H9 (cell line): ENCODE measurements around the gene MC1R. TPM values are rescaled to one million over a fixed set of nuclear protein-coding genes. Genes with fewer than 3 reads are reported as not detected.

Experiments used
- DNase-seq: peaks from one replicate; pipeline ENCODE4 v3.0.0-alpha.2; 2017
- H2AFZ ChIP-seq: one replicate; pipeline ENCODE4 v1.6.1; 2013; ENCODE audit warnings: mild to moderate bottlenecking, low read length, control low read depth, moderate library complexity
- H2AK5ac ChIP-seq: 2 replicates; pipeline ENCODE4 v1.6.1; 2013; ENCODE audit warnings: low read length, control low read depth, mixed read lengths; ENCODE audit not compliant: insufficient read length
- H2BK120ac ChIP-seq: one replicate; pipeline ENCODE4 v1.6.1; 2013; ENCODE audit warnings: low read depth, mild to moderate bottlenecking, low read length, control low read depth, inconsistent platforms; ENCODE audit not compliant: poor library complexity, severe bottlenecking
- H2BK12ac ChIP-seq: 2 replicates; pipeline ENCODE4 v1.6.1; 2013; ENCODE audit warnings: low read length, control low read depth, mixed read lengths, low read depth; ENCODE audit not compliant: insufficient read length
- H2BK15ac ChIP-seq: 2 replicates; pipeline ENCODE4 v1.6.1; 2013; ENCODE audit warnings: low read depth, low read length, control low read depth
- H2BK20ac ChIP-seq: one replicate; pipeline ENCODE4 v1.6.1; 2013; ENCODE audit warnings: low read depth, mild to moderate bottlenecking, low read length, control low read depth, inconsistent platforms; ENCODE audit not compliant: poor library complexity, severe bottlenecking
- H2BK5ac ChIP-seq: 2 replicates; pipeline ENCODE4 v1.6.1; 2013; ENCODE audit warnings: low read length, control low read depth, mixed read lengths; ENCODE audit not compliant: insufficient read length
- H3K14ac ChIP-seq: 2 replicates; pipeline ENCODE4 v1.6.1; 2013; ENCODE audit warnings: low read length, control low read depth; ENCODE audit not compliant: insufficient read depth
- H3K18ac ChIP-seq: 2 replicates; pipeline ENCODE4 v1.6.1; 2013; ENCODE audit warnings: low read depth, mild to moderate bottlenecking, mixed read lengths, low read length, control low read depth; ENCODE audit not compliant: insufficient read length
- H3K23ac ChIP-seq: 2 replicates; pipeline ENCODE4 v1.6.1; 2013; ENCODE audit warnings: low read length, control low read depth, mixed read lengths, low read depth; ENCODE audit not compliant: insufficient read length
- H3K23me2 ChIP-seq: 2 replicates; pipeline ENCODE4 v1.6.1; 2013; ENCODE audit warnings: low read depth, mild to moderate bottlenecking, mixed read lengths, low read length, control low read depth; ENCODE audit not compliant: insufficient read length, poor library complexity, severe bottlenecking
- H3K27ac ChIP-seq: 2 replicates; pipeline ENCODE4 v1.5.1; 2013; ENCODE audit warnings: low read length, control low read depth, mixed read lengths, low read depth; ENCODE audit not compliant: insufficient read length
- H3K27me3 ChIP-seq: 2 replicates; pipeline ENCODE4 v1.6.1; 2013; ENCODE audit warnings: low read length, control low read depth, inconsistent platforms; ENCODE audit not compliant: insufficient read depth
- H3K4ac ChIP-seq: 2 replicates; pipeline ENCODE4 v1.6.1; 2013; ENCODE audit warnings: low read depth, mild to moderate bottlenecking, control low read depth, inconsistent platforms, low read length, moderate library complexity
- H3K4me1 ChIP-seq: 2 replicates; pipeline ENCODE4 v1.6.1; 2013; ENCODE audit warnings: low read length, control low read depth, inconsistent platforms; ENCODE audit not compliant: insufficient read depth
- H3K4me2 ChIP-seq: 2 replicates; pipeline ENCODE4 v1.6.1; 2013; ENCODE audit warnings: low read length, control low read depth, mixed read lengths; ENCODE audit not compliant: insufficient read length, insufficient read depth
- H3K56ac ChIP-seq: 2 replicates; pipeline ENCODE4 v1.6.1; 2013; ENCODE audit warnings: low read depth, mild to moderate bottlenecking, mixed read lengths, low read length, control low read depth; ENCODE audit not compliant: insufficient read length
- H3K79me1 ChIP-seq: 2 replicates; pipeline ENCODE4 v1.6.1; 2013; ENCODE audit warnings: low read depth, mild to moderate bottlenecking, moderate library complexity, low read length, control low read depth, inconsistent platforms; ENCODE audit not compliant: insufficient read depth, poor library complexity, severe bottlenecking
- H3K79me2 ChIP-seq: 2 replicates; pipeline ENCODE4 v1.6.1; 2013; ENCODE audit warnings: low read length, control low read depth, inconsistent platforms; ENCODE audit not compliant: insufficient read depth
- H3K9ac ChIP-seq: 2 replicates; pipeline ENCODE4 v1.6.1; 2013; ENCODE audit warnings: low read length, control low read depth, mixed read lengths; ENCODE audit not compliant: insufficient read length; ENCODE audit errors: extremely low read depth
- H3K9me3 ChIP-seq: one replicate; pipeline ENCODE4 v1.6.1; 2013; ENCODE audit warnings: low read depth, low read length, inconsistent platforms; ENCODE audit not compliant: control insufficient read depth
- H3T11ph ChIP-seq: one replicate; pipeline ENCODE4 v1.6.1; 2013; ENCODE audit warnings: mild to moderate bottlenecking, low read length, control low read depth, inconsistent platforms
- H4K20me1 ChIP-seq: one replicate; pipeline ENCODE4 v1.6.1; 2013; ENCODE audit not compliant: control insufficient read depth, insufficient read length, insufficient read depth
- H4K5ac ChIP-seq: 2 replicates; pipeline ENCODE4 v1.6.1; 2013; ENCODE audit warnings: low read depth, mild to moderate bottlenecking, mixed read lengths, low read length, control low read depth; ENCODE audit not compliant: insufficient read length
- H4K8ac ChIP-seq: replicated peaks from 2 replicates; pipeline ENCODE4 v1.6.1; 2013; ENCODE audit warnings: low read length, control low read depth, mixed read lengths, low read depth; ENCODE audit not compliant: insufficient read length
- H4K91ac ChIP-seq: 2 replicates; pipeline ENCODE4 v1.6.1; 2013; ENCODE audit warnings: low read depth, mild to moderate bottlenecking, moderate library complexity, mixed read lengths, low read length, control low read depth; ENCODE audit not compliant: insufficient read length
- H3K27ac Mint-ChIP-seq, 3 experiments: 2 replicates in 2 of 3; 3 replicates in 1 of 3; pipeline ENCODE4 v1.8.0; 2020 to 2021; ENCODE audit warnings: mixed read lengths in 3 of 3, mild to moderate bottlenecking in 1 of 3, moderate library complexity in 1 of 3
- H3K27me3 Mint-ChIP-seq: 2 replicates; pipeline ENCODE4 v1.8.0; 2021; ENCODE audit warnings: low read depth, mild to moderate bottlenecking, moderate library complexity, mixed read lengths
- H3K36me3 Mint-ChIP-seq, 3 experiments: 2 replicates in 2 of 3; 3 replicates in 1 of 3; pipeline ENCODE4 v1.8.0; 2020 to 2021; ENCODE audit warnings: low read depth in 3 of 3, mixed read lengths in 3 of 3; ENCODE audit not compliant: insufficient read depth in 1 of 3
- H3K4me1 Mint-ChIP-seq, 2 experiments: 2 replicates each; pipeline ENCODE4 v1.8.0; 2020; ENCODE audit warnings: mixed read lengths in 2 of 2
- H3K4me3 Mint-ChIP-seq, 2 experiments: 2 replicates in 1 of 2; 3 replicates in 1 of 2; pipeline ENCODE4 v1.8.0; 2020 to 2021; ENCODE audit warnings: mild to moderate bottlenecking in 2 of 2, mixed read lengths in 2 of 2, moderate library complexity in 1 of 2
- H3K9me3 Mint-ChIP-seq, 2 experiments: 2 replicates in 1 of 2; 3 replicates in 1 of 2; pipeline ENCODE4 v1.8.0; 2020; ENCODE audit warnings: mild to moderate bottlenecking in 2 of 2, mixed read lengths in 2 of 2, moderate library complexity in 1 of 2
- CTCF ChIP-seq: fragments of 200-600 bp; sonication (generic); conservative IDR thresholded peaks from 3 replicates; pipeline ENCODE4 v1.8.0; 2021; ENCODE audit warnings: antibody characterized with exemption, mild to moderate bottlenecking
- WGBS: extraction: QIAGEN DNeasy Blood & Tissue Kit; methylation state at CpG from one replicate; pipeline ENCODE4 v1.1.7; 2013; ENCODE audit warnings: missing lambda C conversion rate, low lambda C conversion rate, mixed read lengths; ENCODE audit not compliant: insufficient read length; ENCODE audit errors: extremely low coverage; 5-methylcytosine and 5-hydroxymethylcytosine counted together
- total RNA-seq: library from RNA; stranded (reverse); gene quantifications from 2 replicates; pipeline ENCODE4 v1.2.1, GENCODE V29; 2021

MC1R gene
- total RNA-seq, 1 experiment from 2014 or later, result 4.7 TPM

- Histone ChIP-seq H2AFZ (no peak overlapping the region), H3K9me3 (no peaks in the 10 kb centered on the region), H2BK20ac (no peak overlapping the region), H3K18ac (no peak overlapping the region), H3K4ac (no peak overlapping the region), H3K79me2 (peaks cover 3% of the 10 kb centered on the region; the same call in 1 of the 2 replicates), H2BK120ac (no peak overlapping the region), H3K4me2 (no peak overlapping the region), H3K56ac (no peak overlapping the region), H2BK5ac (no peak overlapping the region), H3K79me1 (peaks cover 3% of the 10 kb centered on the region), H4K5ac (no peak overlapping the region), H3K27me3 (no peaks in the 10 kb centered on the region), H3K23ac (no peak overlapping the region), H2BK12ac (no peak overlapping the region), H2BK15ac (no peak overlapping the region), H4K8ac (no peak overlapping the region), H3K14ac (no peak overlapping the region), H3K27ac (no peak overlapping the region), H3T11ph (no peak overlapping the region), H4K91ac (no peak overlapping the region), H3K4me1 (no peaks in the 10 kb centered on the region), H2AK5ac (no peak overlapping the region), H3K9ac (no peak overlapping the region), H3K23me2 (no peaks in the 10 kb centered on the region), H4K20me1 (no peaks in the 10 kb centered on the region)
- DNase-seq, result no peak
- Mint-ChIP-seq H3K27me3 (no peaks in the 10 kb centered on the region), H3K4me3 (no peak overlapping the region), H3K4me1 (no peaks in the 10 kb centered on the region), H3K36me3 (peaks cover 26 to 64% (median 59%) of the 10 kb centered on the region in 3 experiments; a peak in 6 of 7 replicates), H3K9me3 (no peaks in the 10 kb centered on the region; a peak in 1 of 5 replicates), H3K27ac (0 out of 7 replicates have a peak overlapping the region, but pooled peaks of 1 of the 3 experiments have one; percentile 84)
- TF ChIP-seq CTCF, result no peak
- no CpG with 5 or more reads among the region's 6 CpGs for WGBS
These were observed 37.3 kb upstream of the MC1R start for GRCh38 chr16:89881368-89881730.
